ENCODE data around the gene PUM2. TPM values are rescaled to one million over a fixed set of nuclear protein-coding genes. Genes with fewer than 3 reads are reported as not detected.

The PUM2 gene
- total RNA-seq, 2 experiments from 2014 or later, result 78.4 to 112 TPM

GRCh38 chr2:20207051-20207450 lies 143.6 kb downstream of the PUM2 start:
- Mint-ChIP-seq H3K9me3 (ENCODE audit: low read depth) (no peaks in the 10 kb centered on the region), H3K27me3 (no peaks in the 10 kb centered on the region), H3K27ac (no peak overlapping the region), H3K4me1 (no peaks in the 10 kb centered on the region), H3K36me3 (ENCODE audit: low read depth) (no peaks in the 10 kb centered on the region), H3K4me3 (no peak overlapping the region)
- DNase-seq, result no peak
- ChIA-PET POLR2A (no interaction called here), CTCF (no interaction called here)
- no peak for ATAC-seq
- intact Hi-C loops (cut with DNase I, micrococcal nuclease), result no loop called here

- H3K27ac Mint-ChIP-seq, result no peak overlapping the region
- CTCF ChIA-PET, result interaction anchor here (1.0 kb wide), 1 partner anchor 19 kb away, joined by 3 read pairs; no protein-coding TSS in a partner anchor
- intact Hi-C loops (cut with DNase I, micrococcal nuclease), result no loop called here
Measured at GRCh38 chr2:20205915-20206524, 144.6 kb downstream of the PUM2 start.

GRCh38 chr2:20205069-20205468 lies 145.6 kb downstream of the PUM2 start:
- no peak for ATAC-seq
- no peaks in the 10 kb centered on the region for H3K36me3 Mint-ChIP-seq (ENCODE audit: low read depth)
- no peaks in the 10 kb centered on the region for H3K9me3 Mint-ChIP-seq (ENCODE audit: low read depth)
- no peak overlapping the region for H3K4me3 Mint-ChIP-seq
- no peak for DNase-seq
- intact Hi-C loops (cut with DNase I, micrococcal nuclease), result no loop called here
- H3K27me3 Mint-ChIP-seq, result no peaks in the 10 kb centered on the region
- ChIA-PET CTCF (interaction anchor here (0.6 to 1.0 kb wide), 2 partner anchors 20 to 42 kb away, joined by 3 read pairs; no protein-coding TSS in a partner anchor), POLR2A (no interaction called here)
- no peak overlapping the region for H3K27ac Mint-ChIP-seq
- no peaks in the 10 kb centered on the region for H3K4me1 Mint-ChIP-seq

More at GRCh38 chr2:20205915-20206524, 144.6 kb downstream of the PUM2 start:
- ATAC-seq (no peak), DNase-seq (no peak)
- H3K9me3 Mint-ChIP-seq (ENCODE audit: low read depth), result no peaks in the 10 kb centered on the region
- POLR2A ChIA-PET, result no interaction called here
- no peaks in the 10 kb centered on the region for H3K36me3 Mint-ChIP-seq (ENCODE audit: low read depth)
- H3K4me1 Mint-ChIP-seq, result no peaks in the 10 kb centered on the region
- no peak overlapping the region for H3K4me3 Mint-ChIP-seq
- H3K27me3 Mint-ChIP-seq, result no peaks in the 10 kb centered on the region

- CTCF ChIA-PET, result interaction anchor here (1.0 to 1.3 kb wide), 2 partner anchors 124 to 187 kb away, joined by 3 read pairs; no protein-coding TSS in a partner anchor
- no peaks in the 10 kb centered on the region for H3K36me3 Mint-ChIP-seq (ENCODE audit: low read depth)
- DNase-seq (no peak), ATAC-seq (no peak)
- no peak overlapping the region for H3K27ac Mint-ChIP-seq
- no peaks in the 10 kb centered on the region for H3K27me3 Mint-ChIP-seq
- intact Hi-C loops (cut with DNase I, micrococcal nuclease), result no loop called here
- no peak overlapping the region for H3K4me3 Mint-ChIP-seq
- H3K4me1 Mint-ChIP-seq, result no peaks in the 10 kb centered on the region
- POLR2A ChIA-PET, result no interaction called here
- no peaks in the 10 kb centered on the region for H3K9me3 Mint-ChIP-seq (ENCODE audit: low read depth)
Measured at GRCh38 chr2:20203521-20204225, 147.0 kb downstream of the PUM2 start.

- Mint-ChIP-seq H3K9me3 (ENCODE audit: low read depth) (no peaks in the 10 kb centered on the region), H3K27me3 (no peaks in the 10 kb centered on the region), H3K27ac (no peak overlapping the region), H3K4me1 (no peaks in the 10 kb centered on the region), H3K36me3 (ENCODE audit: low read depth) (no peaks in the 10 kb centered on the region), H3K4me3 (no peak overlapping the region)
- ChIA-PET POLR2A (no interaction called here), CTCF (interaction anchor here (1.3 kb wide), 1 partner anchor 124 kb away, joined by 3 read pairs; no protein-coding TSS in a partner anchor)
- DNase-seq (no peak), ATAC-seq (no peak)
- intact Hi-C loops (cut with DNase I, micrococcal nuclease), result no loop called here
Measured at GRCh38 chr2:20203072-20203471, 147.6 kb downstream of the PUM2 start.

- no peak for ATAC-seq
Measured at GRCh38 chr2:20201671-20202070, 149.0 kb downstream of the PUM2 start.

GRCh38 chr2:20200697-20201555 lies 149.7 kb downstream of the PUM2 start:
- ChIA-PET CTCF (no interaction called here), POLR2A (no interaction called here)
- Mint-ChIP-seq H3K4me3 (no peak overlapping the region), H3K27me3 (no peaks in the 10 kb centered on the region), H3K27ac (no peak overlapping the region), H3K36me3 (ENCODE audit: low read depth) (no peaks in the 10 kb centered on the region), H3K4me1 (no peaks in the 10 kb centered on the region), H3K9me3 (ENCODE audit: low read depth) (no peaks in the 10 kb centered on the region)
- ATAC-seq, result no peak
- intact Hi-C loops (cut with DNase I, micrococcal nuclease), result no loop called here
- no peak for DNase-seq

More at GRCh38 chr2:20201671-20202070, 149.0 kb downstream of the PUM2 start:
- intact Hi-C loops (cut with DNase I, micrococcal nuclease), result no loop called here
- Mint-ChIP-seq H3K27me3 (no peaks in the 10 kb centered on the region), H3K4me3 (no peak overlapping the region), H3K27ac (no peak overlapping the region), H3K9me3 (ENCODE audit: low read depth) (no peaks in the 10 kb centered on the region), H3K4me1 (no peaks in the 10 kb centered on the region), H3K36me3 (ENCODE audit: low read depth) (no peaks in the 10 kb centered on the region)
- no peak for DNase-seq
- ChIA-PET POLR2A (no interaction called here), CTCF (no interaction called here)

GRCh38 chr2:20199633-20200270 lies 150.9 kb downstream of the PUM2 start:
- H3K36me3 Mint-ChIP-seq (ENCODE audit: low read depth), result no peaks in the 10 kb centered on the region
- no peak for ATAC-seq
- H3K27ac Mint-ChIP-seq, result no peak overlapping the region
- H3K4me1 Mint-ChIP-seq, result no peaks in the 10 kb centered on the region
- H3K27me3 Mint-ChIP-seq, result no peaks in the 10 kb centered on the region
- CTCF ChIA-PET, result no interaction called here
- intact Hi-C loops (cut with DNase I, micrococcal nuclease), result no loop called here
- POLR2A ChIA-PET, result no interaction called here
- DNase-seq, result no peak
- H3K4me3 Mint-ChIP-seq, result no peak overlapping the region
- no peaks in the 10 kb centered on the region for H3K9me3 Mint-ChIP-seq (ENCODE audit: low read depth)

- no peaks in the 10 kb centered on the region for H3K36me3 Mint-ChIP-seq (ENCODE audit: low read depth)
- H3K9me3 Mint-ChIP-seq (ENCODE audit: low read depth), result no peaks in the 10 kb centered on the region
- ATAC-seq (no peak), DNase-seq (no peak)
- no peaks in the 10 kb centered on the region for H3K27me3 Mint-ChIP-seq
- POLR2A ChIA-PET, result no interaction called here
- no peaks in the 10 kb centered on the region for H3K4me1 Mint-ChIP-seq
- no peak overlapping the region for H3K4me3 Mint-ChIP-seq
- no peak overlapping the region for H3K27ac Mint-ChIP-seq
- CTCF ChIA-PET, result no interaction called here
- intact Hi-C loops (cut with DNase I, micrococcal nuclease), result no loop called here
Measured at GRCh38 chr2:20198796-20199632, 151.6 kb downstream of the PUM2 start.
